Sigmoid colon (tissue), 4 donors: ENCODE measurements around the gene SBK2.

Experiments
- CTCF ChIP-seq, 4 experiments: fragments of 450-650 bp in 3 of 4; fragments of 200-600 bp in 1 of 4; IDR thresholded peaks; one replicate each; pipeline ENCODE4 v1.5.1; 2016 to 2019; ENCODE audit warnings: antibody characterized with exemption in 4 of 4, mild to moderate bottlenecking in 3 of 4, moderate library complexity in 2 of 4
- EP300 ChIP-seq, 4 donors: sonication (generic); formaldehyde crosslinking; IDR thresholded peaks; one replicate each; pipeline ENCODE4 v1.6.1; 2017; ENCODE audit warnings: antibody characterized with exemption in 4 of 4
- POLR2A ChIP-seq, 2 donors: fragments of 450-650 bp; IDR thresholded peaks; one replicate each; pipeline ENCODE4 v1.6.1; 2016; ENCODE audit warnings: antibody characterized with exemption in 2 of 2, mild to moderate bottlenecking in 2 of 2, moderate library complexity in 2 of 2
- POLR2AphosphoS5 ChIP-seq, 4 donors: sonication (generic); formaldehyde crosslinking; IDR thresholded peaks; one replicate each; pipeline ENCODE4 v1.6.1; 2017; ENCODE audit warnings: antibody characterized with exemption in 4 of 4

GRCh38 chr19:55482156-55482961 is 54.6 kb downstream of the SBK2 start:
- TF ChIP-seq CTCF (IDR thresholded peaks at IDR 0.05) (no peak), POLR2A (IDR thresholded peaks at IDR 0.05) (no peak), EP300 (IDR thresholded peaks at IDR 0.05) (no peak), POLR2AphosphoS5 (IDR thresholded peaks at IDR 0.05) (no peak)
